Endodermal cell (in vitro differentiated cells): ENCODE data around the gene ANLN. TPM values are rescaled to one million over a fixed set of nuclear protein-coding genes. Genes with fewer than 3 reads are reported as not detected.

ENCODE experiments used
- DNase-seq: peaks from one replicate; pipeline ENCODE4 v3.0.0-alpha.2; 2017
- H3K27ac ChIP-seq: 2 replicates; pipeline ENCODE4 v1.5.1; 2013; ENCODE audit warnings: mild to moderate bottlenecking, low read depth, low read length, moderate library complexity
- H3K27me3 ChIP-seq: 2 replicates; pipeline ENCODE4 v1.6.1; 2013; ENCODE audit warnings: mild to moderate bottlenecking, low read length, moderate library complexity; ENCODE audit not compliant: insufficient read depth, control insufficient read depth, poor library complexity, severe bottlenecking
- H3K36me3 ChIP-seq: 2 replicates; pipeline ENCODE4 v1.7.0; 2013; ENCODE audit warnings: mild to moderate bottlenecking, low read length, moderate library complexity; ENCODE audit not compliant: control insufficient read depth, insufficient read depth
- H3K4me1 ChIP-seq: one replicate; pipeline ENCODE4 v1.7.0; 2013; ENCODE audit warnings: low read length; ENCODE audit not compliant: control insufficient read depth, insufficient read depth
- H3K4me3 ChIP-seq: 2 replicates; pipeline ENCODE4 v1.5.1; 2013; ENCODE audit warnings: mild to moderate bottlenecking, low read length, moderate library complexity
- H3K9ac ChIP-seq: 2 replicates; pipeline ENCODE4 v1.6.1; 2013; ENCODE audit warnings: mild to moderate bottlenecking, low read length, moderate library complexity; ENCODE audit not compliant: poor library complexity, severe bottlenecking; ENCODE audit errors: extremely low read depth
- H3K9me3 ChIP-seq: 2 replicates; pipeline ENCODE4 v1.6.1; 2013; ENCODE audit warnings: mild to moderate bottlenecking, low read length, moderate library complexity; ENCODE audit not compliant: control insufficient read depth
- H3K27ac Mint-ChIP-seq: 2 replicates; pipeline ENCODE4 v1.8.0; 2020; ENCODE audit warnings: mixed read lengths
- H3K27me3 Mint-ChIP-seq: 2 replicates; pipeline ENCODE4 v1.8.0; 2021; ENCODE audit warnings: mild to moderate bottlenecking, mixed read lengths; ENCODE audit not compliant: insufficient read depth
- H3K36me3 Mint-ChIP-seq: 2 replicates; pipeline ENCODE4 v1.8.0; 2020; ENCODE audit warnings: low read depth, mixed read lengths
- H3K4me1 Mint-ChIP-seq: 2 replicates; pipeline ENCODE4 v1.8.0; 2020; ENCODE audit warnings: mixed read lengths
- H3K4me3 Mint-ChIP-seq: 2 replicates; pipeline ENCODE4 v1.8.0; 2020; ENCODE audit warnings: mild to moderate bottlenecking, moderate library complexity, mixed read lengths
- H3K9me3 Mint-ChIP-seq: 2 replicates; pipeline ENCODE4 v1.8.0; 2020; ENCODE audit warnings: mild to moderate bottlenecking, mixed read lengths
- WGBS, 2 experiments: methylation state at CpG; one replicate each; pipeline versions ENCODE4 v1.1.5 to v1.1.7; 2013; ENCODE audit warnings: missing lambda C conversion rate in 2 of 2, mixed read lengths in 1 of 2; ENCODE audit not compliant: insufficient coverage in 1 of 2, insufficient read length in 1 of 2; 5-methylcytosine and 5-hydroxymethylcytosine counted together
- total RNA-seq, 2 donors: library from RNA; stranded (reverse); fragmentation: NEBNext Ultra II Directional in 1 of 2; extraction: Animal tissue kit (Norgen Biotek cat#: 25700) in 1 of 2; gene quantifications; 2 replicates in 1 of 2; 3 replicates in 1 of 2; pipeline ENCODE4 v1.2.1, GENCODE V29; 2021
- TF ChIP-seq, protein P1 (sequence below): fragments of 200-600 bp; sonication (generic); conservative IDR thresholded peaks from 2 replicates; pipeline ENCODE4 v1.5.0; 2021; ENCODE audit warnings: antibody characterized with exemption, mild to moderate bottlenecking

The ANLN gene
- total RNA-seq, 2 donors from 2014 or later = 78.6 to 138 TPM

DNA sequence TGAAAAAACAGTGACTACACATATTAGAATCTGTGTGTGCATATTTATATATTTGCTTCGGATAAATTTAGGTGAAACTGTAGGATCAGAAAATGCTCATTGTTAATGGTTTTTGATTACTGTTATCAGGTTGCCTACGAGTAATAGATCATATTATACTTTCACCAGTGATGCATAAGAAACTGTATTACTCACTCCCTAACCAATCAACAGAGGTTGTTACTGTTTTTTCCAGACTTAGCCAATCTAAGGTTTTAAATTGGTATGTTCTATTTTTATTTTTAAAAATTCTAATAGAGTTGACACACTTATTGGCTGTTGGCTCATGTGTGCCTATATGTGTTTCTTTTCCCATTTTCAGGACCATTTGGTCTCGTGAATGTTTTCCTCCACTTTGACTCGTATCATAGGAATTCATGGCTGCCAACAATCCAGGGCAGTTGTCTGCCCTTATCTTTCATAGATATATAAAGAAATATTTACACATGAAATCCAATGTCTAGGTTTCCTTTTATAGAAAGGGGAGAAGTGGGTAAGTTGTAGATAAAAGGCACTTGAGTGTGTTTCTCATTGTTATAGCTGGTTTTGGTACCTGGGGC is 59.2 kb downstream of the ANLN start:
- Mint-ChIP-seq H3K9me3 (peaks cover 9% of the 10 kb centered on the region), H3K4me1 (no peaks in the 10 kb centered on the region), H3K36me3 (peaks cover 64% of the 10 kb centered on the region), H3K27me3 (no peaks in the 10 kb centered on the region), H3K27ac (no peak overlapping the region), H3K4me3 (no peak overlapping the region)
- H3K27me3 ChIP-seq = no peaks in the 10 kb centered on the region
- no peak overlapping the region for H3K27ac ChIP-seq
- no peaks in the 10 kb centered on the region for H3K4me1 ChIP-seq
- H3K9me3 ChIP-seq = peaks cover 17% of the 10 kb centered on the region
- no peak overlapping the region for H3K4me3 ChIP-seq
- no peak overlapping the region for H3K9ac ChIP-seq
- no peak for DNase-seq
- WGBS, 2 experiments = 88 to 100% methylated on average over 1 to 4 of the region's 4 CpGs
- TF ChIP-seq, protein P1, sequence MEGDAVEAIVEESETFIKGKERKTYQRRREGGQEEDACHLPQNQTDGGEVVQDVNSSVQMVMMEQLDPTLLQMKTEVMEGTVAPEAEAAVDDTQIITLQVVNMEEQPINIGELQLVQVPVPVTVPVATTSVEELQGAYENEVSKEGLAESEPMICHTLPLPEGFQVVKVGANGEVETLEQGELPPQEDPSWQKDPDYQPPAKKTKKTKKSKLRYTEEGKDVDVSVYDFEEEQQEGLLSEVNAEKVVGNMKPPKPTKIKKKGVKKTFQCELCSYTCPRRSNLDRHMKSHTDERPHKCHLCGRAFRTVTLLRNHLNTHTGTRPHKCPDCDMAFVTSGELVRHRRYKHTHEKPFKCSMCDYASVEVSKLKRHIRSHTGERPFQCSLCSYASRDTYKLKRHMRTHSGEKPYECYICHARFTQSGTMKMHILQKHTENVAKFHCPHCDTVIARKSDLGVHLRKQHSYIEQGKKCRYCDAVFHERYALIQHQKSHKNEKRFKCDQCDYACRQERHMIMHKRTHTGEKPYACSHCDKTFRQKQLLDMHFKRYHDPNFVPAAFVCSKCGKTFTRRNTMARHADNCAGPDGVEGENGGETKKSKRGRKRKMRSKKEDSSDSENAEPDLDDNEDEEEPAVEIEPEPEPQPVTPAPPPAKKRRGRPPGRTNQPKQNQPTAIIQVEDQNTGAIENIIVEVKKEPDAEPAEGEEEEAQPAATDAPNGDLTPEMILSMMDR = no peak
- H3K36me3 ChIP-seq = peaks cover 97% of the 10 kb centered on the region

DNA sequence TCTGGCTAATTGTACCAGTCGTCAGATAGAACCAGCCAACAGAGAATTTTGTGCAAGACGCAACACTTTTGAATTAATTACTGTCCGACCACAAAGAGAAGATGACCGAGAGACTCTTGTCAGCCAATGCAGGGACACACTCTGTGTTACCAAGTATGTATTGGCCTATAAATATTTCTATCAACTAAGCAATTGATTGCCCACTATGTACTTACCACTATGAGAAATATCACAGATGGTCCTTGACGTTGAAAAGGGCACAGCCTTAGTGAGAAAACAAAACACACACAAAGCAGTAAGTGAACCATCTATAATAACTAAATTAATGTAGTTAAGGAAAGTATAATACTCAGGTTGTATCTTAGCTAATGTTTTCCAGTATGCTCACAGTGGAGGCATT is 60.0 kb downstream of the ANLN start:
- Histone ChIP-seq H3K36me3 (peaks cover 96% of the 10 kb centered on the region), H3K27me3 (no peaks in the 10 kb centered on the region), H3K4me1 (no peaks in the 10 kb centered on the region), H3K27ac (no peak overlapping the region), H3K4me3 (no peak overlapping the region), H3K9me3 (peaks cover 17% of the 10 kb centered on the region), H3K9ac (no peak overlapping the region)
- H3K36me3 Mint-ChIP-seq = peaks cover 70% of the 10 kb centered on the region
- no peaks in the 10 kb centered on the region for H3K27me3 Mint-ChIP-seq
- H3K4me1 Mint-ChIP-seq = no peaks in the 10 kb centered on the region
- DNase-seq = no peak
- H3K27ac Mint-ChIP-seq = no peak overlapping the region
- TF ChIP-seq, protein P1 = no peak
- no peak overlapping the region for H3K4me3 Mint-ChIP-seq
- H3K9me3 Mint-ChIP-seq = peaks cover 9% of the 10 kb centered on the region
- WGBS, 2 experiments = 97 to 98% methylated on average over 4 to 5 of the region's 5 CpGs

DNA sequence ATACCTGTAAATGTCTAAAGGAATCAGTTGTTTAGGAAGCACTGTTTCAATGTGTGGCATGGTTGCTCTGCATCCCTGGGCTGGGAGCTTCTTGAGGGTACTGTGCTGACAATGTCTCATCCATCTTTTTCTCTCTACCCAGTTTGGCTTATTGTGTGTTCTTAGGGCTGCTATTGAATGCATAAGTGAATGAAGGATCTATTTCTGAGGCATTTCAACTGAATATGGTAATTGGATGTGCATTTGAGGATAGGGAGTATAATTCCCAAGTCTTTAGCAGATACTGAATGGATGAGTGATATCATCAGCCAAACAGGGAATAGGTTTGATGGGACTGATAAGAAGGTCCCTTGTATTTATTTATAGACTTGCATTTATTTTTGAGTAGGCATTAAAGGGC is 64.1 kb downstream of the ANLN start:
- no peak for DNase-seq
- H3K9me3 Mint-ChIP-seq = no peaks in the 10 kb centered on the region
- peaks cover 29% of the 10 kb centered on the region for H3K4me1 Mint-ChIP-seq
- no peak overlapping the region for H3K27ac ChIP-seq
- H3K27me3 Mint-ChIP-seq = no peaks in the 10 kb centered on the region
- peaks cover 45% of the 10 kb centered on the region for H3K36me3 Mint-ChIP-seq
- H3K4me3 Mint-ChIP-seq = no peak overlapping the region
- no peaks in the 10 kb centered on the region for H3K9me3 ChIP-seq
- H3K36me3 ChIP-seq = peaks cover 63% of the 10 kb centered on the region
- no peak overlapping the region for H3K4me3 ChIP-seq
- H3K27me3 ChIP-seq = no peaks in the 10 kb centered on the region
- no peak overlapping the region for H3K27ac Mint-ChIP-seq
- H3K4me1 ChIP-seq = peaks cover 11% of the 10 kb centered on the region
- TF ChIP-seq, protein P1 = no peak
- no peak overlapping the region for H3K9ac ChIP-seq
